BE2C (cell line): ENCODE results near the gene C1orf167.
A peak's percentile ranks its signal among the peaks of the same experiment; 100 is the strongest.

Source experiments
- DNase-seq: peaks from one replicate; pipeline ENCODE4 v3.0.0-alpha.2; 2020
- H3K27me3 ChIP-seq: fragments of 250-450 bp; sonication (Bioruptor Pico); 2 replicates; pipeline ENCODE4 v1.5.1; 2020; ENCODE audit warnings: mild to moderate bottlenecking
- H3K36me3 ChIP-seq: fragments of 250-450 bp; sonication (Bioruptor Pico); 2 replicates; pipeline ENCODE4 v1.5.1; 2020; ENCODE audit warnings: mild to moderate bottlenecking
- H3K4me1 ChIP-seq: fragments of 250-450 bp; sonication (Bioruptor Pico); 2 replicates; pipeline ENCODE4 v1.5.1; 2020
- H3K4me3 ChIP-seq: 2 replicates; pipeline ENCODE4 v1.5.1; 2011; ENCODE audit warnings: low read depth, low read length
- H3K9me3 ChIP-seq: fragments of 250-450 bp; sonication (Bioruptor Pico); 2 replicates; pipeline ENCODE4 v1.5.1; 2020
- CTCF ChIP-seq: IDR thresholded peaks from 2 replicates; pipeline ENCODE4 v1.5.1; 2012; ENCODE audit warnings: mild to moderate bottlenecking, low read depth, low read length

C1orf167 gene

GRCh38 chr1:11728126-11728806 is 33.7 kb upstream of the C1orf167 start:
- no peak overlapping the region for H3K4me3 ChIP-seq
- no peaks in the 10 kb centered on the region for H3K4me1 ChIP-seq
- H3K36me3 ChIP-seq: no peaks in the 10 kb centered on the region
- no peaks in the 10 kb centered on the region for H3K27me3 ChIP-seq
- no peak for TF ChIP-seq CTCF
- no peaks in the 10 kb centered on the region for H3K9me3 ChIP-seq
- no peak for DNase-seq

GRCh38 chr1:11729155-11729497 is 32.9 kb upstream of the C1orf167 start:
- Histone ChIP-seq H3K27me3 (no peaks in the 10 kb centered on the region), H3K4me1 (no peaks in the 10 kb centered on the region), H3K4me3 (no peak overlapping the region), H3K9me3 (no peaks in the 10 kb centered on the region), H3K36me3 (no peaks in the 10 kb centered on the region)
- no peak for DNase-seq
- no peak for TF ChIP-seq CTCF

GRCh38 chr1:11729498-11730428 is 32.2 kb upstream of the C1orf167 start:
- DNase-seq: no peak
- no peaks in the 10 kb centered on the region for H3K9me3 ChIP-seq
- TF ChIP-seq CTCF: no peak
- no peaks in the 10 kb centered on the region for H3K4me1 ChIP-seq
- no peaks in the 10 kb centered on the region for H3K27me3 ChIP-seq
- H3K4me3 ChIP-seq: no peak overlapping the region
- H3K36me3 ChIP-seq: no peaks in the 10 kb centered on the region

GRCh38 chr1:11730429-11730891 is 31.5 kb upstream of the C1orf167 start:
- no peak for TF ChIP-seq CTCF
- Histone ChIP-seq H3K27me3 (no peaks in the 10 kb centered on the region), H3K9me3 (no peaks in the 10 kb centered on the region), H3K4me3 (no peak overlapping the region), H3K36me3 (no peaks in the 10 kb centered on the region), H3K4me1 (no peaks in the 10 kb centered on the region)
- no peak for DNase-seq

GRCh38 chr1:11731691-11732283 is 30.2 kb upstream of the C1orf167 start:
- Histone ChIP-seq H3K4me1 (no peaks in the 10 kb centered on the region), H3K4me3 (peak overlapping the region; percentile 48), H3K36me3 (no peaks in the 10 kb centered on the region), H3K27me3 (no peaks in the 10 kb centered on the region), H3K9me3 (no peaks in the 10 kb centered on the region)
- DNase-seq: peak; percentile 50
- TF ChIP-seq CTCF: no peak
